ENCODE data around the gene TRIM23.

TRIM23 gene

GRCh38 chr5:65566505-65566904 is 57.6 kb downstream of the TRIM23 start:
- DNase-seq (ENCODE audit: low read depth) = no peak

GRCh38 chr5:65563777-65564176 is 60.4 kb downstream of the TRIM23 start:
- DNase-seq (ENCODE audit: low read depth) = no peak

GRCh38 chr5:65562731-65563701 is 61.1 kb downstream of the TRIM23 start, which contains the start of the genes CENPK and PPWD1:
Gene CENPK (minus strand): TSS chr5:65563168. CDS start chr5:65554907, 8,261 bp downstream.
Gene PPWD1 (plus strand): TSS chr5:65563296. CDS start chr5:65563311, 15 bp downstream.
- DNase-seq (ENCODE audit: low read depth) = peak; percentile 91

- DNase-seq (ENCODE audit: low read depth) = no peak
These were observed 67.4 kb downstream of the TRIM23 start for GRCh38 chr5:65556718-65557117.

- DNase-seq (ENCODE audit: low read depth) = no peak
These were observed 68.0 kb downstream of the TRIM23 start for GRCh38 chr5:65556181-65556580.

- DNase-seq (ENCODE audit: low read depth) = no peak
These were observed 68.8 kb downstream of the TRIM23 start for GRCh38 chr5:65555287-65555686.

- no peak for DNase-seq (ENCODE audit: low read depth)
These were observed 70.2 kb downstream of the TRIM23 start for GRCh38 chr5:65553941-65554340.

- DNase-seq (ENCODE audit: low read depth) = no peak
These were observed 75.9 kb downstream of the TRIM23 start for GRCh38 chr5:65548281-65548680.

- DNase-seq (ENCODE audit: low read depth) = no peak
These were observed 78.0 kb downstream of the TRIM23 start for GRCh38 chr5:65546141-65546540.

- DNase-seq (ENCODE audit: low read depth) = no peak
These were observed 79.7 kb downstream of the TRIM23 start for GRCh38 chr5:65544473-65544872.

- no peak for DNase-seq (ENCODE audit: low read depth)
These were observed 84.3 kb downstream of the TRIM23 start for GRCh38 chr5:65539827-65540226.
